Activated T-helper 1 cell treated with anti-CD3 and anti-CD28 coated beads, Interleukin-12 subunit alpha, Interleukin-12 subunit beta, Interleukin-2, Interleukin-4 antibody, amounts not matched to agents 30 ng/mL and 10 ng/mL and 1 ng/mL, durations not matched to agents 14 hours and 24 hours and 36 hours (primary cell): ENCODE results near the gene USP17L24. TPM values are rescaled to one million over a fixed set of nuclear protein-coding genes. Genes with fewer than 3 reads are reported as not detected.
"Not testable (repeated sequence)": the region's sequence is repeated elsewhere in the genome, so short reads cannot be mapped to it uniquely, and the experiment has no call there.

Experiments used
- DNase-seq: peaks from one replicate; pipeline ENCODE4 v3.0.0; 2021; ENCODE audit warnings: low spot score
- H3K27ac Mint-ChIP-seq: one replicate; pipeline ENCODE4 v1.8.0; 2021; ENCODE audit warnings: mild to moderate bottlenecking, mixed read lengths
- H3K27me3 Mint-ChIP-seq: one replicate; pipeline ENCODE4 v1.8.0; 2022; ENCODE audit warnings: mild to moderate bottlenecking, moderate library complexity, mixed read lengths; ENCODE audit not compliant: insufficient read depth
- H3K36me3 Mint-ChIP-seq: one replicate; pipeline ENCODE4 v1.8.0; 2021; ENCODE audit warnings: low read depth, mixed read lengths
- H3K4me1 Mint-ChIP-seq: one replicate; pipeline ENCODE4 v1.8.0; 2021; ENCODE audit warnings: low read depth, mixed read lengths
- H3K4me3 Mint-ChIP-seq: one replicate; pipeline ENCODE4 v1.8.0; 2021; ENCODE audit warnings: mild to moderate bottlenecking, moderate library complexity, mixed read lengths
- H3K9me3 Mint-ChIP-seq: one replicate; pipeline ENCODE4 v1.8.0; 2021; ENCODE audit warnings: mixed read lengths
- intact Hi-C: fragments of 100-400 bp; cut with micrococcal nuclease; formaldehyde crosslinking; loops from one replicate; pipeline ENCODE4 v1.15.1; 2024
- total RNA-seq: library from RNA; stranded (reverse); gene quantifications from 2 replicates; pipeline ENCODE4 v1.2.3, GENCODE V29; 2022

Gene USP17L24, protein sequence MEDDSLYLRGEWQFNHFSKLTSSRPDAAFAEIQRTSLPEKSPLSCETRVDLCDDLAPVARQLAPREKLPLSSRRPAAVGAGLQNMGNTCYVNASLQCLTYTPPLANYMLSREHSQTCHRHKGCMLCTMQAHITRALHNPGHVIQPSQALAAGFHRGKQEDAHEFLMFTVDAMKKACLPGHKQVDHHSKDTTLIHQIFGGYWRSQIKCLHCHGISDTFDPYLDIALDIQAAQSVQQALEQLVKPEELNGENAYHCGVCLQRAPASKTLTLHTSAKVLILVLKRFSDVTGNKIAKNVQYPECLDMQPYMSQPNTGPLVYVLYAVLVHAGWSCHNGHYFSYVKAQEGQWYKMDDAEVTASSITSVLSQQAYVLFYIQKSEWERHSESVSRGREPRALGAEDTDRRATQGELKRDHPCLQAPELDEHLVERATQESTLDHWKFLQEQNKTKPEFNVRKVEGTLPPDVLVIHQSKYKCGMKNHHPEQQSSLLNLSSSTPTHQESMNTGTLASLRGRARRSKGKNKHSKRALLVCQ
- total RNA-seq, result not detected in 2 replicates

DNA sequence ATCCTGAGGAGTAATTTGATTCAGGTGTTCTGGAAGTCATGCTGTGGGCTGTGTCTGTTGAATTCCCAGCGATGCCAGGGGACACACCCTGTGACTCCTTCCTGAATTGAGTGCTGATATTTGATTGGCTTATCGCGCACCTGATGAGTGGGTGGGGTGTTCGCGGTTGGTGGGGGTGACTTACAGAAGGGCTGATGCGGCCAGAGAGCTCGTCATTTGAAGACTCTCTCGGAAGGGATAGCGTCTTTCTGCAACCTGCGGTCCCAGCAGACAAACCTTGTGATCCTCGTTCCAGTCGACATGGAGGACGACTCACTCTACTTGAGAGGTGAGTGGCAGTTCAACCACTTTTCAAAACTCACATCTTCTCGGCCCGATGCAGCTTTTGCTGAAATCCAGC lies at the start of gene USP17L24:
Gene USP17L24 (plus strand): TSS at position 301 of the 400 bp plus-strand sequence. CDS start 0 bp downstream, at position 301.
- intact Hi-C loops, H3K4me1 Mint-ChIP-seq, H3K27me3 Mint-ChIP-seq: not testable (repeated sequence)

DNA sequence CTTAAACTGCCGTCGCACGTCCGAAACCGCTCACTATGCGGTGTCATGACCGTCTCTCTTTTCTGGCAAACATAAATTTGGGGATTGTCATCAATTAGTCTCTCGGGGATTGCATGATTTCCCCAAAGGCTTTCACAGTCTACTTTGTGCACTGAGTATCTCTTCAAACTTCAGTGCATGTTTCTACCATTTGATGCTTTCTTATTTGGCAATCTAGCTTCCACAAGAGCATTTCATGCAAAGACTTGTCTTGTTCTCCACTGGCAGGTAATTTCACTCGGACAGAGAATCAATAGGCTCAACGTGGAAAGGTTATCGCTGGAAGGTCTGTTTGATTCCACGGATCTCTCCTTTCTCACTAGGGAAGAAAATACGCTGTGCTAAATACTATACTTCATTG lies 774 bp upstream of the USP17L24 start:
- DNase-seq, H3K9me3 Mint-ChIP-seq, H3K36me3 Mint-ChIP-seq, H3K4me1 Mint-ChIP-seq, H3K27ac Mint-ChIP-seq, intact Hi-C loops, H3K4me3 Mint-ChIP-seq, H3K27me3 Mint-ChIP-seq: not testable (repeated sequence)

More for the DNA sequence above, at the start of gene USP17L24:
- DNase-seq, H3K4me3 Mint-ChIP-seq, H3K27ac Mint-ChIP-seq, H3K9me3 Mint-ChIP-seq, H3K36me3 Mint-ChIP-seq: not testable (repeated sequence)

DNA sequence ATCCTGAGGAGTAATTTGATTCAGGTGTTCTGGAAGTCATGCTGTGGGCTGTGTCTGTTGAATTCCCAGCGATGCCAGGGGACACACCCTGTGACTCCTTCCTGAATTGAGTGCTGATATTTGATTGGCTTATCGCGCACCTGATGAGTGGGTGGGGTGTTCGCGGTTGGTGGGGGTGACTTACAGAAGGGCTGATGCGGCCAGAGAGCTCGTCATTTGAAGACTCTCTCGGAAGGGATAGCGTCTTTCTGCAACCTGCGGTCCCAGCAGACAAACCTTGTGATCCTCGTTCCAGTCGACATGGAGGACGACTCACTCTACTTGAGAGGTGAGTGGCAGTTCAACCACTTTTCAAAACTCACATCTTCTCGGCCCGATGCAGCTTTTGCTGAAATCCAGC lies 4.6 kb downstream of the USP17L24 start, which contains the start of gene USP17L25:
Gene USP17L25 (plus strand): TSS at position 301 of the 400 bp plus-strand sequence. CDS start 0 bp downstream, at position 301.
- H3K36me3 Mint-ChIP-seq, H3K9me3 Mint-ChIP-seq, H3K27me3 Mint-ChIP-seq, DNase-seq, H3K27ac Mint-ChIP-seq, H3K4me3 Mint-ChIP-seq, intact Hi-C loops, H3K4me1 Mint-ChIP-seq: not testable (repeated sequence)

GRCh38 chr4:9334358-9334757 lies 9.4 kb downstream of the USP17L24 start, which contains the start of gene USP17L26:
Gene USP17L26 (plus strand): TSS chr4:9334658. CDS start chr4:9334658, 0 bp downstream.
- H3K36me3 Mint-ChIP-seq, H3K4me3 Mint-ChIP-seq, H3K9me3 Mint-ChIP-seq, DNase-seq, H3K27me3 Mint-ChIP-seq, H3K4me1 Mint-ChIP-seq, H3K27ac Mint-ChIP-seq, intact Hi-C loops: not testable (repeated sequence)

GRCh38 chr4:9339103-9339502 lies 14.1 kb downstream of the USP17L24 start, which contains the start of gene USP17L5:
Gene USP17L5 (plus strand): TSS chr4:9339403. CDS start chr4:9339403, 0 bp downstream.
- intact Hi-C loops, DNase-seq, H3K4me3 Mint-ChIP-seq, H3K27me3 Mint-ChIP-seq, H3K36me3 Mint-ChIP-seq, H3K4me1 Mint-ChIP-seq, H3K9me3 Mint-ChIP-seq, H3K27ac Mint-ChIP-seq: not testable (repeated sequence)

DNA sequence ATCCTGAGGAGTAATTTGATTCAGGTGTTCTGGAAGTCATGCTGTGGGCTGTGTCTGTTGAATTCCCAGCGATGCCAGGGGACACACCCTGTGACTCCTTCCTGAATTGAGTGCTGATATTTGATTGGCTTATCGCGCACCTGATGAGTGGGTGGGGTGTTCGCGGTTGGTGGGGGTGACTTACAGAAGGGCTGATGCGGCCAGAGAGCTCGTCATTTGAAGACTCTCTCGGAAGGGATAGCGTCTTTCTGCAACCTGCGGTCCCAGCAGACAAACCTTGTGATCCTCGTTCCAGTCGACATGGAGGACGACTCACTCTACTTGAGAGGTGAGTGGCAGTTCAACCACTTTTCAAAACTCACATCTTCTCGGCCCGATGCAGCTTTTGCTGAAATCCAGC lies 18.9 kb downstream of the USP17L24 start, which contains the start of gene USP17L27:
Gene USP17L27 (plus strand): TSS at position 301 of the 400 bp plus-strand sequence. CDS start 0 bp downstream, at position 301.
- H3K4me3 Mint-ChIP-seq, H3K9me3 Mint-ChIP-seq, H3K36me3 Mint-ChIP-seq, intact Hi-C loops, H3K27ac Mint-ChIP-seq, DNase-seq, H3K4me1 Mint-ChIP-seq, H3K27me3 Mint-ChIP-seq: not testable (repeated sequence)

DNA sequence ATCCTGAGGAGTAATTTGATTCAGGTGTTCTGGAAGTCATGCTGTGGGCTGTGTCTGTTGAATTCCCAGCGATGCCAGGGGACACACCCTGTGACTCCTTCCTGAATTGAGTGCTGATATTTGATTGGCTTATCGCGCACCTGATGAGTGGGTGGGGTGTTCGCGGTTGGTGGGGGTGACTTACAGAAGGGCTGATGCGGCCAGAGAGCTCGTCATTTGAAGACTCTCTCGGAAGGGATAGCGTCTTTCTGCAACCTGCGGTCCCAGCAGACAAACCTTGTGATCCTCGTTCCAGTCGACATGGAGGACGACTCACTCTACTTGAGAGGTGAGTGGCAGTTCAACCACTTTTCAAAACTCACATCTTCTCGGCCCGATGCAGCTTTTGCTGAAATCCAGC lies 23.6 kb downstream of the USP17L24 start, which contains the start of gene USP17L28:
Gene USP17L28 (plus strand): TSS at position 301 of the 400 bp plus-strand sequence. CDS start 0 bp downstream, at position 301.
- H3K27ac Mint-ChIP-seq, H3K27me3 Mint-ChIP-seq, H3K4me1 Mint-ChIP-seq, H3K36me3 Mint-ChIP-seq, intact Hi-C loops, DNase-seq, H3K4me3 Mint-ChIP-seq, H3K9me3 Mint-ChIP-seq: not testable (repeated sequence)

DNA sequence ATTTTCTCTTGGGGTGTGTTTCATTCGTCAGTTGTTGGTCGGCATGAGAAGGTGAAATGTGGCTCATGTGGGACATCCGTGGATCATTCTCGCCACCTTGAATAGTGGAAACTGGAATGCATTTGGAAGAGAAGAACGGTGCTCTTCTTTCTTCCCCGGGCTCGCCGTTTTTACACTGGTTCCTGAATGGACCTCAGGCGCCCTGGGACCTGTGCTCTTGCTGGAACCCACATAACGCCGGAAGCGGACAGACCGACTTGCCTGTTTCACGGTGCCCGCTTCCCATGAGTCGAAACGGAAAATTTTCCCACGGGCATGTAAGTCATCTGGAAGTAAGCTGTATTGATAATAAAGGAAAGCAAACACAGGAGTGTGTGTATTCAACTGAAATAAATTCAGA lies 25.9 kb downstream of the USP17L24 start:
- DNase-seq, H3K36me3 Mint-ChIP-seq, intact Hi-C loops, H3K4me1 Mint-ChIP-seq, H3K9me3 Mint-ChIP-seq, H3K27me3 Mint-ChIP-seq, H3K4me3 Mint-ChIP-seq, H3K27ac Mint-ChIP-seq: not testable (repeated sequence)

GRCh38 chr4:9353338-9353737 lies 28.4 kb downstream of the USP17L24 start, which contains the start of gene USP17L29:
Gene USP17L29 (plus strand): TSS chr4:9353638. CDS start chr4:9353638, 0 bp downstream.
- intact Hi-C loops, H3K4me1 Mint-ChIP-seq, DNase-seq, H3K27ac Mint-ChIP-seq, H3K36me3 Mint-ChIP-seq, H3K27me3 Mint-ChIP-seq, H3K9me3 Mint-ChIP-seq, H3K4me3 Mint-ChIP-seq: not testable (repeated sequence)

- H3K9me3 Mint-ChIP-seq, H3K27ac Mint-ChIP-seq, H3K36me3 Mint-ChIP-seq, intact Hi-C loops, H3K4me3 Mint-ChIP-seq, H3K4me1 Mint-ChIP-seq, H3K27me3 Mint-ChIP-seq, DNase-seq: not testable (repeated sequence)
These were observed 37.9 kb downstream of the USP17L24 start, which contains the start of gene USP17L30 for GRCh38 chr4:9362829-9363228. Gene USP17L30 (plus strand): TSS chr4:9363129. CDS start chr4:9363129, 0 bp downstream.

Other genes with a start within 250 kb of the USP17L24 start
- gene FAM90A26, start 154.8 kb upstream of the USP17L24 start, total RNA-seq, result not detected in 2 replicates
- gene USP17L10, start 114.5 kb upstream of the USP17L24 start, total RNA-seq, result not detected in 2 replicates
- not detected in 2 replicates for gene USP17L11, start 109.8 kb upstream of the USP17L24 start, total RNA-seq
- not detected in 2 replicates for gene USP17L12, start 105.0 kb upstream of the USP17L24 start, total RNA-seq
- gene USP17L13, start 100.3 kb upstream of the USP17L24 start, total RNA-seq, result not detected in 2 replicates
- gene USP17L15, start 90.8 kb upstream of the USP17L24 start, total RNA-seq, result not detected in 2 replicates
- not detected in 2 replicates for gene USP17L17, start 81.3 kb upstream of the USP17L24 start, total RNA-seq
- gene USP17L18, start 76.5 kb upstream of the USP17L24 start, total RNA-seq, result not detected in 2 replicates
- not detected in 2 replicates for gene USP17L19, start 71.8 kb upstream of the USP17L24 start, total RNA-seq
- not detected in 2 replicates for gene USP17L20, start 67.0 kb upstream of the USP17L24 start, total RNA-seq
- not detected in 2 replicates for gene USP17L21, start 62.3 kb upstream of the USP17L24 start, total RNA-seq
- gene USP17L22, start 57.5 kb upstream of the USP17L24 start, total RNA-seq, result not detected in 2 replicates
- not detected in 2 replicates for gene USP17L25, start 4.7 kb downstream of the USP17L24 start, total RNA-seq
- not detected in 2 replicates for gene USP17L26, start 9.5 kb downstream of the USP17L24 start, total RNA-seq
- gene USP17L5, start 14.2 kb downstream of the USP17L24 start, total RNA-seq, result not detected in 2 replicates
- not detected in 2 replicates for gene USP17L27, start 19.0 kb downstream of the USP17L24 start, total RNA-seq
- gene USP17L28, start 23.7 kb downstream of the USP17L24 start, total RNA-seq, result not detected in 2 replicates
- gene USP17L29, start 28.5 kb downstream of the USP17L24 start, total RNA-seq, result not detected in 2 replicates
- gene USP17L30, start 38.0 kb downstream of the USP17L24 start, total RNA-seq, result not detected in 2 replicates
- not detected in 2 replicates for gene DEFB131A, start 119.2 kb downstream of the USP17L24 start, total RNA-seq